GM19395 (cell line): ENCODE results near the gene CALCR.
"Not testable (repeated sequence)": the region's sequence is repeated elsewhere in the genome, so short reads cannot be mapped to it uniquely, and the experiment has no call there.

Experiments
- ATAC-seq: cut with Tn5 transposase; IDR thresholded peaks from one replicate; pipeline ENCODE4 v1.9.1; 2021; ENCODE audit warnings: mild to moderate bottlenecking, moderate library complexity; ENCODE audit not compliant: unreplicated experiment

CALCR gene

GRCh38 chr7:93574646-93575554, at the start of gene CALCR:
Gene CALCR (minus strand): TSS chr7:93574724. CDS start chr7:93486981, 87,743 bp downstream.
- no peak for ATAC-seq

DNA sequence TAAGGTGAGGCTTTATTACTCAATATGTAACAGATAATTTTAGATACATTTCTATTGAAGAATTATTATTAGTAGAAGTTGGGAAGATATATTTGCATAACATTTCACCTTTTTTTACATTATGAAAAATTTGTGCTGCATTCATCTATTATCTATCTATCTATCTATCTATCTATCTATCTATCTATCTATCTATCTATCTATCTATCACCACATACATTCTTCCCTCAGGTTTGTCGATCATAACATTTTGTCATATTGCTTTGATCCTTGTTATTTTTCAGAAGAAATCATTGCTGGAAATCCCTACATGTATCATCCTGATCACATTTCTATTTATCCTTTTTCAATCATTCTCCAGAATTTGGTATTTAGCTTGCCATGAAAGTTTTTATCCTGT, 49.3 kb upstream of the CALCR start:
- ATAC-seq: no peak

- no peak for ATAC-seq
These were observed 47.8 kb upstream of the CALCR start for GRCh38 chr7:93622036-93623033.

GRCh38 chr7:93620864-93621263, 46.3 kb upstream of the CALCR start:
- no peak for ATAC-seq

- ATAC-seq: no peak
These were observed 45.5 kb upstream of the CALCR start for GRCh38 chr7:93620057-93620456.

DNA sequence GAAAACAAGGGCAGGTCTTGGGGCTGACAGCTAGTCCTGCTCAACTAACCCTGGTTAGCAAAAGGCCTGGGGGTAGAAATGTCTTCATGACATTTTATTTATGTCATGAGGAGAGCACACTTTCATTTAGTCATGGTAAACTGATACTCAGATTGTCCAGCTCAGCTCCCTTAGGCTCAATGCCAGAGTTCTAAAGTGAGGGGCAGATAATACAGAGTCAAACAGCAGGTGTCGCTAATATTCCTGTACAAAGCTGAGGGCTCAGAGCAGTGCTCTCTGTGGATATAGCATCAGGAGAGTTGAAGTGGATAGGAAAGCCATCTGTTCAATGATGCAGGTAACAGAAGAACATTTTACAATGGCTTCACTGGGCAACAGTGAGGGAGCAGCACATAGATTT, 26.8 kb upstream of the CALCR start:
- ATAC-seq: no peak

GRCh38 chr7:93594250-93594649, 19.7 kb upstream of the CALCR start:
- no peak for ATAC-seq

DNA sequence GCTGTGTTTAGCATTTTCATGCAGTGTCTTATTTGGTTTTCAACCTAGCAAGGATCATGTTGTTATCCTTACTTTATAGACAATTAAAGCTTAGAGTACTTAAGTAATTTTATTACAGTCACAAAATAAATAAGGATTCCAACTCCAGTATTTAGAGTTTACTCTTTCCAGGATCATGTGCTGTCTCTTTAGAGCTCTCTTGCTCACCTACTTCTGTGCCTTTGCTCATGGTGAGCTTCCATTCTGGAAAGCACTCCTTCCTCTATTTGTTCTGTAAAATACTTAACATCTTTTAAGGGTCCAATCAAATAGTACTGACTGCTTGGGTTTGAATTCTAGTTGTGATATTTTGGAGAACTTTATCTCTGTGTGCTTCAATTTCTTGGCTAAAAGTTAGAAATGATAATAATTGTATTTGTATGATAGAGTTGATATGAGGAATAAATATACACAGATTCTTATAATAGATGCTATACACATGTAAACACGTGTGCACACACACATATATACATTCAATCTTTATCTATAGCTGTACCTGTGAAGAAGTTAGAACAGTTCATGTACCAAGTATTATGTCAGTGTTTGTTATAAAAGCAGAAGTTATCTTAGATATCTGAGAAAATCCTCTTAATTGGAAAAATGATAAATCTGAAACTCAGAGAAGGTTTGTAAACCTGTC, 18.2 kb upstream of the CALCR start:
- ATAC-seq: no peak

GRCh38 chr7:93591224-93592050, 16.9 kb upstream of the CALCR start:
- ATAC-seq: not testable (repeated sequence)

DNA sequence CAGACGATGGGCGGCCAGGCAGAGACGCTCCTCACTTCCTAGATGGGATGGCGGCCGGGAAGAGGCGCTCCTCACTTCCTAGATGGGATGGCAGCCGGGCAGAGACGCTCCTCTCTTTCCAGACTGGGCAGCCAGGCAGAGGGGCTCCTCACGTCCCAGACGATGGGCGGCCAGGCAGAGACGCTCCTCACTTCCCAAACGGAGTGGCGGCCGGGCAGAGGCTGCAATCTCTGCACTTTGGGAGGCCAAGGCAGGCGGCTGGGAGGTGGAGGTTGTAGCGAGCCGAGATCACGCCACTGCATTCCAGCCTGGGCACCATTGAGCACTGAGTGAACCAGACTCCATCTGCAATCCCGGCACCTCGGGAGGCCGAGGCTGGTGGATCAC, 11.9 kb upstream of the CALCR start:
- ATAC-seq: not testable (repeated sequence)

DNA sequence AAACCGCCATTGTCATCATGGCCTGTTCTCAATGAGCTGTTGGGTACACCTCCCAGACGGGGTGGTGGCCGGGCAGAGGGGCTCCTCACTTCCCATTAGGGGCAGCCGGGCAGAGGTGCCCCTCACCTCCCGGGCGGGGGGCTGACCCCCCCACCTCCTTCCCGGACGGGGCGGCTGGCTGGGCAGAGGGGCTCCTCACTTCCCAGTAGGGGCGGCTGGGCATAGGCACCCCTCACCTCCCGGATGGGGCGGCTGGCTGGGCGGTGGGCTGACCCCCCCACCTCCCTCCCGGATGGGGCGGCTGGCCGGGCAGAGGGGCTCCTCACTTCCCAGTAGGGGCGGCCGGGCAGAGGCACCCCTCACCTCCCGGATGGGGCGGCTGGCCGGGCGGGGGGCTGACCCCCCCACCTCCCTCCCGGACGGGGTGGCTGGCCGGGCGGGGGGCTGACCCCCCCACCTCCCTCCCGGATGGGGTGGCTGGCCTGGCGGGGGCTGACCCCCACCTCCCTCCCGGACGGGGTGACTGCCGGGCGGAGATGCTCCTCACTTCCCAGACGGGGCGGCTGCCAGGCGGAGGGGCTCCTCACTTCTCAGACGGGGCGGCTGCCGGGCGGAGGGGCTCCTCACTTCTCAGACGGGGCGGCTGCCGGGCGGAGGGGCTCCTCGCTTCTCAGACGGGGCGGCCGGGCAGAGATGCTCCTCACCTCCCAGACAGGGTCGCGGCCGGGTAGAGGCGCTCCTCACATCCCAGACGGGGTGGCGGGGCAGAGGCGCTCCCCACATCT, 11.4 kb upstream of the CALCR start:
- not testable (repeated sequence) for ATAC-seq

GRCh38 chr7:93579431-93579830, 4.9 kb upstream of the CALCR start:
- no peak for ATAC-seq

DNA sequence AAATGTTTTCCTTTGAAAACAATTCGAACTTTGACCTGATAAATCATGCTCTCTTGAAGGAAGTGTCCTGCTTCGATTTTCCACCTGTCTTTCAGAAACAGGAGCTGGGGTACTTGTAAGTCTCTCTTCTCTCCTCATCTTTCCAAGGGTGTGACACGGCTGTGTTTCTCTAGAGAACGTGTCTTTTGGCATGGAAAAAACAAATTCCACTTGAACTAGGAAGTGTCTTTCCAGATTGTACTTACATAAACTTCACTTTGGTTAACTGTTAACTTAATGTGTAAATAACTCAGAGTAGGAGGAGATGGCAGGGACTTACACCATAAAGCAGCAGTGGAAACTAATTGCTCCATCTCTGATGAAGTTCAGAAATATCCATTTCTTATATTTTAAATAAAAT, 4.2 kb upstream of the CALCR start:
- ATAC-seq: no peak

- ATAC-seq: no peak
These were observed 1.3 kb upstream of the CALCR start for GRCh38 chr7:93575555-93576399.

- ATAC-seq: no peak
These were observed 267 bp downstream of the CALCR start for GRCh38 chr7:93574269-93574645.

DNA sequence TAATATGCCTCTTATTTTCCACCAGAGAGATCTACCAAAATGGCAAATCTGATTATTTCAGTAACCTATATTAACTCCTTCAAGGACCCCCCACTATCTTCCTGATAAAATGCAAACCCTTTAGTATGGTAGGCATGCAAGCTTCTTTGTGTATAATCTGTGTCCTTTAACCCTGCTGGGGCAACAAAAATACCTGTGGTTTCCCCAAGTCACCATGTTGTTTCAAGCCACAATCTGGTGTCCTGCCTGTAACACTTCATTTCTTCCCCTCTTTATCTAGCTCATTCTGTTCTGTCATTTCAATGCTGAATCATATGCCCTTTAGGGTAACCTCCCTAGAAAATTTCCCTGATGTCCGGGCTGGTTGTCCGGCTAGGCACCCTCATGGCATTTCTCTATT, 5.3 kb downstream of the CALCR start:
- ATAC-seq: no peak

GRCh38 chr7:93566876-93567275, 7.6 kb downstream of the CALCR start:
- no peak for ATAC-seq

DNA sequence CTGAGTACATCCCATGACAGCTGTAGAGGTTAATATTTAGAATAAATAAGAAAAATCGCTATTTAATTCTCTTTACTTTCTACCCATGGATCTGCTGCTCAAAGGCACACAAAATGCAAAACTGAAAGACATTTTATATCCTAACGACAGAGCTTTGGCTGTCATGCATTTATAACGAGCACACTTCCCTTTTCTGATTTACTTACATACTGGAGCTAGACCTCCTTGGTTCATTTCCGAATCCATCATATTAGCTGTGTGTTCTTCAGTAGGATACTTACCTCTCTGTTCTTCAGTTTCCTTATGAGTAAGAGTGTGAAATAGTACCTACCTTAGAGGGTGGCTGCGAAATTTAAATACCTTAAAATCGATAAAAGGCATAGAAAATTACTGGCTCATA, 10.9 kb downstream of the CALCR start:
- ATAC-seq: no peak
